Activated effector memory CD4-positive, alpha-beta T cell treated with Interleukin-2 at 50 U/mL for 16 hours (primary cell): ENCODE measurements around the gene LINC00237.
A peak's percentile ranks its signal among the peaks of the same experiment; 100 is the strongest.

Experiments
- DNase-seq: peaks from one replicate; pipeline ENCODE4 v3.0.0-alpha.2; 2020

Gene LINC00237

GRCh38 chr20:21125072-21125848 is 19.1 kb upstream of the LINC00237 start:
- DNase-seq, result no peak

- DNase-seq, result no peak
Observed at GRCh38 chr20:21124190-21124589, 18.0 kb upstream of the LINC00237 start.

- no peak for DNase-seq
Observed at GRCh38 chr20:21118782-21119181, 12.6 kb upstream of the LINC00237 start.

- no peak for DNase-seq
Observed at GRCh38 chr20:21118138-21118537, 12.0 kb upstream of the LINC00237 start.

- DNase-seq, result no peak
Observed at GRCh38 chr20:21117521-21117920, 11.4 kb upstream of the LINC00237 start.

GRCh38 chr20:21114584-21114983 is 8.4 kb upstream of the LINC00237 start:
- no peak for DNase-seq

GRCh38 chr20:21113697-21114096 is 7.5 kb upstream of the LINC00237 start:
- DNase-seq, result no peak

- no peak for DNase-seq
Observed at GRCh38 chr20:21111416-21111815, 5.3 kb upstream of the LINC00237 start.

GRCh38 chr20:21110811-21111210 is 4.7 kb upstream of the LINC00237 start:
- no peak for DNase-seq

GRCh38 chr20:21109144-21109543 is 3.0 kb upstream of the LINC00237 start:
- no peak for DNase-seq

- DNase-seq, result no peak
Observed at GRCh38 chr20:21105429-21106170, 558 bp downstream of the LINC00237 start.

GRCh38 chr20:21104921-21105320 is 1.2 kb downstream of the LINC00237 start:
- no peak for DNase-seq

GRCh38 chr20:21104466-21104761 is 1.7 kb downstream of the LINC00237 start:
- no peak for DNase-seq

GRCh38 chr20:21103582-21104465 is 2.3 kb downstream of the LINC00237 start:
- DNase-seq, result no peak

GRCh38 chr20:21102603-21103311 is 3.4 kb downstream of the LINC00237 start:
- DNase-seq, result peak; percentile 6

GRCh38 chr20:21101932-21102575 is 4.1 kb downstream of the LINC00237 start:
- DNase-seq, result no peak

- no peak for DNase-seq
Observed at GRCh38 chr20:21101453-21101931, 4.7 kb downstream of the LINC00237 start.

- no peak for DNase-seq
Observed at GRCh38 chr20:21100578-21101452, 5.3 kb downstream of the LINC00237 start.

- peak; percentile 27 for DNase-seq
Observed at GRCh38 chr20:21099751-21100577, 6.2 kb downstream of the LINC00237 start.
